T-helper 1 cell treated with Interleukin-12 subunit alpha and Interleukin-12 subunit beta and Interleukin-4 antibody, amounts not matched to agents 30 ng/mL and 1 ng/mL, for 36 hours (primary cell): ENCODE results near the gene MYL10. TPM values are rescaled to one million over a fixed set of nuclear protein-coding genes. Genes with fewer than 3 reads are reported as not detected.

Source experiments
- intact Hi-C: fragments of 100-400 bp; cut with micrococcal nuclease; formaldehyde crosslinking; loops from one replicate; pipeline ENCODE4 v1.15.1; 2024
- total RNA-seq: library from RNA; stranded (reverse); gene quantifications from 2 replicates; pipeline ENCODE4 v1.2.3, GENCODE V29; 2022

Gene MYL10
- total RNA-seq: not detected in 2 replicates

DNA sequence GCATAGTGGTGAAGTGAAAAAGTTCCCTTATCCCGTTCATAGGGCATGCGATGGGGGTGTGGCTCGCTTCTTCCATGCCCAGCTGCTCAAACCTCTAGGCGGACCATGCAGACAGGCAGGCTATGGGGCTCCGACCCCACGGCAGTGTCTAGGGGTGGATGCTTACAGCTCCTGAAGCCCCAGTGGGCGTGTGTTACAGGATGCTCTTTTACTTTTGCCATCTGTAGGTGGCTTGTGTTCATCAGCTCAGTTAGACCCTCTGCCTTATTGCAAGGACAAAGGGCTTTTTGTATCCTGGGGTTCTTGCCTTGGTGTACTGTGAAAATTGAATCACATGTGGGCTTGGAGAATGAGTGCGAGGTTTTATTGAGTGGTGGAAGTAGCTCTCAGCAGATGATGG, at the start of gene MYL10:
Gene MYL10 (minus strand): TSS at position 126 of the 400 bp plus-strand sequence. CDS start 178 bp downstream, outside the sequence.
- intact Hi-C loops: no loop called here

GRCh38 chr7:101678658-101679057, 49.6 kb upstream of the MYL10 start:
- intact Hi-C loops: no loop called here

- intact Hi-C loops: no loop called here
Measured at GRCh38 chr7:101677797-101678479, 48.8 kb upstream of the MYL10 start.

- intact Hi-C loops: no loop called here
Measured at GRCh38 chr7:101677391-101677790, 48.3 kb upstream of the MYL10 start.

GRCh38 chr7:101676956-101677355, 47.9 kb upstream of the MYL10 start:
- intact Hi-C loops: no loop called here

- intact Hi-C loops: no loop called here
Measured at GRCh38 chr7:101676062-101676598, 47.0 kb upstream of the MYL10 start.

DNA sequence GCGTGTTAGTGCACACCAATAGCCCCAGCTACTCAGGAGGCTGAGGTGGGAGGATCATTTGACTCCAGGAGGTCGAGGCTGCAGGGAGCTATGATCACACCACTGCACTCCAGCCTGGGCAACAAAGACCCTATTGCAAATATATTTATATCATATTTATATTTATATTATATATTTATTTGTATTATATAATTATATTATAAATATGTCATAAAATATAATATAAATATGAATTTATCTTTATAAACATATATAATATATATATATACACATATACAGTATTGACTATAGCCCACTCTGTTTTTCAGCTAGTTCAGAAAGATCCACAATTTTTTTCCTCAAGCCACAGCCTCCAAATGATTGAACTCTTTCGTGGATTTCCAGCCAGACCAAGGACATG, 45.3 kb upstream of the MYL10 start:
- intact Hi-C loops: no loop called here

GRCh38 chr7:101673951-101674350, 44.9 kb upstream of the MYL10 start:
- intact Hi-C loops: no loop called here

GRCh38 chr7:101673315-101673714, 44.2 kb upstream of the MYL10 start:
- intact Hi-C loops: no loop called here

DNA sequence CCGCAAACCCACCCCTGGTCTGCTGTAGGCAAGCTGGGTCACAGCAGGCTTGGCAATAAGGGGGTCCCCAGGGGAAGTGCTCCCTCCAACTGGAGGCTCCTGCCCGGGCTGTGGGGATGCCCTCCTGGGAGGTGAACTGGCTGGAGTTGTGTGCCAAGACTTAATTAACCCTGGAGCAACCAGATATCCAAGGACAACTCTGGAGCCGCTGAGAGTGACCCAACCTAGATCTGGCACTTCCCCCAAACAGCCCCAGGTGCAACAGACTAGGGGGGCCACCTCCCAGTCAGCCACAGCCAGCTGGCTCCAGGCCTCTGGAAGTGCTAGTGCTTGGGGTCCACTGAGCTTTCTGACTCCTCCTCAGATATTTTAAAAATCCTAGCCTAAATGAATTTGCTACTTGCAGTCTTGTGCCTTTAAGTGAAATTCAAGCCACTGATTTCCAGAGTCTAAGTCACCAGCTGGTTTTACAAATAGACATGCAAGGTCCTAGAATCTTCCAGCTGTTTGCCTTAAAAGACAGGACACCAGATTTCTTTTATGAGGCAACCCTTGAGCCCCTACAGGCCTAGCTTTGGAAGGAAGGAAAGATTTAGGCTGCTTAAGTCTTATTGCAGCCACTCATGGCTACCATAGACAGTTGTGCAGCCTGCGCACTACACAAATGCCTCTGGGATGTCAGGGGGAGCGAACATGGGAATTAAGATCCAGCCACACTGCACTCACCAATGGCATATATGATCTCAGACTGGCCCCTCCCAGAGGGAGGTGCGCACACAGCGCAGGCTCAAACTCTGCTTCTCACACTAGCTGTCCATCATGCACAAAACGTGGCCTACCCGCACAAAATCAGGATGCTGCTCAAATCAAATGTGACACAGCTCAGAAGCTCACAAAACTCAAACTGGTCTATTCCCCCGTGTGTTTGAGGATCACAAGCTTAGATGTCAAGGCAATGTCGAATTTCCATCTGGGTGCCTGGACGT, 42.6 kb upstream of the MYL10 start:
- intact Hi-C loops: no loop called here

DNA sequence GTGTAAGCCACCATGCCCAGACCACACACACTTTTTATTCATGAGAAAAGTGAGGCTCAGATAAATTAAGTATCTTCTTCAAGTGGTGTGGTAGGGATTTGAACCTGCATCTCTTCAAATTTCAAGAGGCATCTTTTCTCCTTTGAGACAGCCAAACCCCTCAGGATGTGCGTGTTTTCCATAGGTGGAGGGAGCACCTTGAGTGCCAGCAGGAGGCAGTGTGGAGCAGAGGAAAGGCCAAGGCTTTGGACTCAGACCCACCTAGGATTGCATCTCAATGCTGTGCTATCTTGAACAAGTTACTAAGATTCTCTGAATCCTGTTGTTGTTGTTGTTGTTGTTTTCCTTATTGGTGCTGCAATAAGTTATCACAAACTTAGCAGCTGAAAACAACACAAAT, 40.2 kb upstream of the MYL10 start:
- intact Hi-C loops: no loop called here

- intact Hi-C loops: no loop called here
Measured at GRCh38 chr7:101668726-101669125, 39.6 kb upstream of the MYL10 start.

- intact Hi-C loops: no loop called here
Measured at GRCh38 chr7:101667920-101668319, 38.8 kb upstream of the MYL10 start.

GRCh38 chr7:101667399-101667798, 38.3 kb upstream of the MYL10 start:
- intact Hi-C loops: no loop called here

GRCh38 chr7:101666741-101667140, 37.6 kb upstream of the MYL10 start:
- intact Hi-C loops: no loop called here

- intact Hi-C loops: no loop called here
Measured at GRCh38 chr7:101666293-101666692, 37.2 kb upstream of the MYL10 start.

GRCh38 chr7:101664893-101665471, 35.9 kb upstream of the MYL10 start:
- intact Hi-C loops: no loop called here

DNA sequence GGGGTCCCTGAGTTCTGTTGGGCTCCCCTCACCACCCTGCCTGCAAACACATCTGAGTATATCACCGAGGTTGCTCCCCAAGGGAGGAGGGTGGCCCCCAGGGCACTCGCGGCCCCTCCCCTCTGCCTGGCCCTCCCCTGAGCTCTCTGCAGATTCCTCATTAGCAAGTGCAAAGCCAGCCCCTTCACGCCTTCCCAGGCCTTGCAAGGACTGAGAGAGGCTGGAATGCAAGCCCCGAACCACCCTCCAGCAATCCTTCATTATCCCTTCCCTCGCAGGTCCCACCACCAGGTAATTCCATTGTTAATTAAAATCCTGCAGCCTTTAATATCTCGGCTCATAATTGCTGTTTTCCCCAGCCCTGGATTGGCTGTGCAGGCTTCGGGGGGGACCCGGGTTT, 35.3 kb upstream of the MYL10 start:
- intact Hi-C loops: no loop called here

GRCh38 chr7:101663747-101664146, 34.7 kb upstream of the MYL10 start:
- intact Hi-C loops: no loop called here

- intact Hi-C loops: no loop called here
Measured at GRCh38 chr7:101662447-101662998, 33.4 kb upstream of the MYL10 start.

GRCh38 chr7:101659706-101660105, 30.6 kb upstream of the MYL10 start:
- intact Hi-C loops: no loop called here
